ENCODE data around the gene YTHDF1. TPM values are rescaled to one million over a fixed set of nuclear protein-coding genes. Genes with fewer than 3 reads are reported as not detected.

The YTHDF1 gene
- total and polyA plus RNA-seq, 2 of the 8 experiments (the other 6 are each of a cell fraction or from before 2014, with no cell fraction given) = 32.8 to 66.0 TPM

GRCh38 chr20:63152322-63153253 lies 63.3 kb downstream of the YTHDF1 start:
- Histone ChIP-seq H4K91ac (replicated peaks; ENCODE audit: insufficient read length, low read length) (no peak overlapping the region), H2BK20ac (ENCODE audit: low read length) (no peak overlapping the region), H3K9ac (replicated peaks in 1 of 4; ENCODE audit: extremely low read depth in 1 of 4, low read depth in 3 of 4, low read length in 3 of 4) (no peak overlapping the region), H3K79me1 (ENCODE audit: low read depth, low read length) (no peaks in the 10 kb centered on the region), H3K4me3 (ENCODE audit: extremely low read depth in 1 of 4, insufficient read depth in 2 of 4, low read depth in 3 of 4, low read length in 4 of 4) (no peak overlapping the region), H3K9me3 (ENCODE audit: insufficient read depth in 2 of 2, low read depth in 1 of 2, low read length in 1 of 2) (peaks cover 8 to 10% of the 10 kb centered on the region in 2 experiments), H4K5ac (ENCODE audit: insufficient read length, low read depth, low read length) (no peak overlapping the region), H2BK15ac (ENCODE audit: low read length) (no peak overlapping the region; the same call in 1 of the 2 replicates), H4K20me1 (replicated peaks in 1 of 2; ENCODE audit: control insufficient read depth in 1 of 2, insufficient read depth in 2 of 2, low read length in 2 of 2) (no peaks in the 10 kb centered on the region), H3K4ac (replicated peaks; ENCODE audit: insufficient read length, low read depth, low read length) (no peak overlapping the region), H3K14ac (ENCODE audit: insufficient read length) (no peak overlapping the region), H3K23me2 (ENCODE audit: low read depth, low read length) (no peaks in the 10 kb centered on the region; the same call in 1 of the 2 replicates), H4K8ac (ENCODE audit: extremely low read depth, insufficient read depth, low read length) (no peak overlapping the region; the same call in 1 of the 2 replicates), H3K27ac (ENCODE audit: low read depth, low read length) (no peak overlapping the region), H3K56ac (replicated peaks; ENCODE audit: insufficient read length, low read depth, low read length) (no peak overlapping the region), H3K27me3 (replicated peaks in 1 of 4; ENCODE audit: control insufficient read depth in 3 of 4, extremely low read depth in 1 of 4, insufficient read depth in 3 of 4, low read length in 3 of 4) (peaks cover 0 to 2% (median under 1%) of the 10 kb centered on the region in 4 experiments; a peak in 1 of 7 replicates), H2BK12ac (ENCODE audit: low read depth, low read length) (no peak overlapping the region), H2AK5ac (ENCODE audit: low read depth, low read length) (no peak overlapping the region), H3K18ac (ENCODE audit: extremely low read depth, low read length) (no peak overlapping the region), H3K4me1 (replicated peaks in 1 of 4; ENCODE audit: control insufficient read depth in 3 of 4, insufficient read depth in 4 of 4, low read length in 3 of 4) (no peaks in the 10 kb centered on the region), H3K36me3 (ENCODE audit: control insufficient read depth in 2 of 4, insufficient read depth in 4 of 4, low read length in 3 of 4) (no peaks in the 10 kb centered on the region), H3K23ac (ENCODE audit: insufficient read length) (no peak overlapping the region), H2BK5ac (ENCODE audit: low read depth, low read length) (no peak overlapping the region), H2BK120ac (replicated peaks; ENCODE audit: low read depth, low read length) (no peak overlapping the region), H3K79me2 (ENCODE audit: control insufficient read depth in 1 of 2, insufficient read depth in 2 of 2, low read length in 2 of 2) (no peaks in the 10 kb centered on the region), H3K4me2 (ENCODE audit: insufficient read depth in 1 of 2, low read depth in 2 of 2, low read length in 2 of 2) (no peak overlapping the region), H2AFZ (ENCODE audit: low read length) (no peak overlapping the region)
- FAIRE-seq = no peak
- POLR2A ChIA-PET (ENCODE audit: partially characterized antibody) = interaction anchor here (2.7 kb wide), 1 partner anchor 14 kb away, joined by 11 read pairs; no protein-coding TSS in a partner anchor
- WGBS, 2 experiments (ENCODE audit: extremely low coverage in 1 of 2, insufficient coverage in 1 of 2, insufficient read length in 1 of 2, insufficient replicate concordance in 2 of 2, low coverage in 1 of 2, low lambda C conversion rate in 2 of 2, missing lambda C conversion rate in 1 of 2) = 89% methylated on average over 25 of the region's 28 CpGs; no CpG with 5 or more reads in 1 of the 2 experiments
- CTCF ChIA-PET (ENCODE audit: partially characterized antibody) = interaction anchor here (0.6 to 2.1 kb wide), 11 partner anchors 11 to 117 kb away, joined by 3 to 8 read pairs (median 3); no protein-coding TSS in a partner anchor
- DNase-seq (ENCODE audit: low read depth in 1 of 2, low spot score in 2 of 2) = no peak
- no peak for TF ChIP-seq MAFK (IDR thresholded peaks at IDR 0.05; ENCODE audit: low read depth, low read length)
- peak; percentile 71; the same call in 1 of the 2 replicates for TF ChIP-seq KDM1A (IDR thresholded peaks at IDR 0.05; ENCODE audit: borderline replicate concordance, low read length)
- TF ChIP-seq JUN (IDR thresholded peaks at IDR 0.05; ENCODE audit: low read depth, low read length) = no peak
- TF ChIP-seq CREB1 (IDR thresholded peaks at IDR 0.05) = no peak
- no peak for TF ChIP-seq RFX5 (IDR thresholded peaks at IDR 0.05; ENCODE audit: borderline replicate concordance, low read depth, low read length)
- no peak for TF ChIP-seq TCF12 (IDR thresholded peaks at IDR 0.05; ENCODE audit: low read depth, low read length)
- no peak for TF ChIP-seq SAP30 (IDR thresholded peaks at IDR 0.05; ENCODE audit: insufficient read depth, insufficient replicate concordance, low read length)

Data from H1 (cell line).